GM12874 (cell line): ENCODE results near the gene DUSP1.

ENCODE experiments used
- TF ChIP-seq, protein P1 (sequence below): IDR thresholded peaks from 2 replicates; pipeline ENCODE4 v1.5.1; 2011; ENCODE audit warnings: low read depth, mild to moderate bottlenecking, control low read depth, low read length, moderate library complexity; ENCODE audit not compliant: insufficient read depth

The DUSP1 gene

DNA sequence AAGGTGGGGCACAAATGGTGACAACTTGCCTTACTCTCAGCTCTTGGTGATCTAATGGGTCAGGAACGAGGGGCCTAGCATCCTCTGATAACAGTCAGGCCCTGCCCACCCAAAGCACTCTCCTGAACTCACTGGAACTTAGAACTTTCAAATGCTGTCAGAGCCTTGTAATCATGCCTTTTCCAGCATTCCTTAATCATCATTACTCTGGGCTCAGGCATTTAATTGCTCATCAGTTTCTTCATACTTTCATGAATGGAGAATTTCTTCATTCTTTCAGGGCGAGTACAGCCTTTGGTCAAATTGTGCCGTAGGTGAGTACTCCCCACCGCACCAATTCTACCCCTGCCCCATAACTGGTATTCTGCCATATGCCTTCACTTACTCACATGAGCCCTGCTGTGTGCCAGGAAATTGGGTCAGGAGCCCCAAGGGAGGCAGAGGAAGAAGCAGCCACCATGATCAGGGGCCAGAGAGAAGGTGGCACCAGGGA lies 30.2 kb upstream of the DUSP1 start:
- TF ChIP-seq, protein P1, sequence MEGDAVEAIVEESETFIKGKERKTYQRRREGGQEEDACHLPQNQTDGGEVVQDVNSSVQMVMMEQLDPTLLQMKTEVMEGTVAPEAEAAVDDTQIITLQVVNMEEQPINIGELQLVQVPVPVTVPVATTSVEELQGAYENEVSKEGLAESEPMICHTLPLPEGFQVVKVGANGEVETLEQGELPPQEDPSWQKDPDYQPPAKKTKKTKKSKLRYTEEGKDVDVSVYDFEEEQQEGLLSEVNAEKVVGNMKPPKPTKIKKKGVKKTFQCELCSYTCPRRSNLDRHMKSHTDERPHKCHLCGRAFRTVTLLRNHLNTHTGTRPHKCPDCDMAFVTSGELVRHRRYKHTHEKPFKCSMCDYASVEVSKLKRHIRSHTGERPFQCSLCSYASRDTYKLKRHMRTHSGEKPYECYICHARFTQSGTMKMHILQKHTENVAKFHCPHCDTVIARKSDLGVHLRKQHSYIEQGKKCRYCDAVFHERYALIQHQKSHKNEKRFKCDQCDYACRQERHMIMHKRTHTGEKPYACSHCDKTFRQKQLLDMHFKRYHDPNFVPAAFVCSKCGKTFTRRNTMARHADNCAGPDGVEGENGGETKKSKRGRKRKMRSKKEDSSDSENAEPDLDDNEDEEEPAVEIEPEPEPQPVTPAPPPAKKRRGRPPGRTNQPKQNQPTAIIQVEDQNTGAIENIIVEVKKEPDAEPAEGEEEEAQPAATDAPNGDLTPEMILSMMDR: no peak

DNA sequence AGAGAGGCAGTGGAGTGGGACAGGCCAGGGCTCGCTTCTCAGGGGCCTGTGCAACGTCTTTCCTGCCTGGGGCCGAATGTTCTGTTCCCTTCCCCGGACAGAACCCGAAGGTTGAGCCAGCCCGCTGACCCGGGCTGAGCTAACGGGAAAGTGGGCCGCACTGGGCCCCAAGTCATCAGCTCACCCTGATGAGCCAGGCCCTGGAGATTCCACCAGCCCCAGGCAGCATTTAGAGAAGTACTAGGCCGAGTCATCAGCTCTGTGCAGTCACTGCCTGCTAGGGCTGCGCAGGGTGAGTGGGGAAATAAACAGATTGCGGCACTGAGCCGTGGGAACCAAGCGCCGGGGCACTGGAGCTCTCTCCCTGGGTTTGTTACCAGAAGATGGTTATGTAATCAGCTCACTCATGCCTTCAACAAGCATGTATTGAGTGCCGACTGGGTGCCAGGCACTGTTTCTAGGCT lies 29.1 kb upstream of the DUSP1 start:
- TF ChIP-seq, protein P1: no peak

DNA sequence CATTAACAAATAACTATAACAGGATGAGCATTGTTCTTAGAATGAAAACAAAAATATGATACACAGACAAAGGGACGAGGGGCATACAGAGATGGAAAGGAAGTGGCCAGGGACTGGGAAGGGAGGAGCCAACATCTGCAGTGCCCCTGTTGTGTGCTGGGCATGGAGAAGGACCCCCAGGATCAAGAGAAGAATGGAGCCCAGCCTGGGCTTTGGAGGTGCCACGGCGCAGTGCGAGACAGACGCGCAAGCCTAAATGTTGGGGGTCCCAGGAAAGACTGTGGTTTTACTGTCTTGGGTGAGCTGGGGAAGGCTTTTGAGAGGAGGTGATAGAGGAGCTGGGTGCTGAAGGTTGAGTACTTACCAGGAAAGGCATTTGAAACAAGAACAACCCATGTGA lies 28.4 kb upstream of the DUSP1 start:
- TF ChIP-seq, protein P1: no peak

DNA sequence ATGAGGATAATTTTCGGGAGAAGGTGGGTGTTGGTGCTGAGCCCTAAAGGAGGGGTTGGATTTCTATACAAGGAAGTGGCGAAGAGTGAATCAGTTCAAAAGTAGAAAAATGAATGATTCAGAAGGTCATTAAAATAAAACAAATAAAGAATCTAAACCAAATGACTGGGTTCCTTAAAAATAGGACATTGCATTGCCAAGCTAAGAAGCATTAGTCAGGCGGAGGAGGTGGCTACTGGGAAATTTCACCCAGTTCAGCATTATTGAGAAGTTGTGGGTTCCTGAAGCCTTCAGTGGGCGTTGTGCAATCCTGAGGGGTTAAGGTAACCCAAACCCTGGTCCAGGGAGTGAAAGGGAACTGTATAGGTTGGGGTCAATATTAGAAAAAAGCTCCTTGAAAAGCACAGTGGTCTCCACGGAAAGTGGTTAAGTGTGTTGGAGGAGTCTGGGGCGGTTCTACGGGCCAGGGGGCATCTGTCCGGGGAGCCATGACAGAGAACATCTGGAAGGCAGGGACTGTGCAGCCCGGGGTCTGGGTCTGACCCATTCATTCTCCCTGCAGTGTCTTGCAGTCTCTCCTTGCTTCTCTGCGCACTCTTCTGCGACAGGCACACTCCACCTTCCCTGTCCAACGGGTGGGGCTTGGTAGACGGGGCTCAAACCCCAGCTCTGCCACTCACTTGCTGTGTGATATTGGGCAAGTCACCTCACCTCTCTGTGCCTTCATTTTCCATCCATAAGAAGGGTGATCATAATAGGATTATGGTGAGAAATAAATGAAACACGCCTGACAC lies 27.6 kb upstream of the DUSP1 start:
- TF ChIP-seq, protein P1: no peak

DNA sequence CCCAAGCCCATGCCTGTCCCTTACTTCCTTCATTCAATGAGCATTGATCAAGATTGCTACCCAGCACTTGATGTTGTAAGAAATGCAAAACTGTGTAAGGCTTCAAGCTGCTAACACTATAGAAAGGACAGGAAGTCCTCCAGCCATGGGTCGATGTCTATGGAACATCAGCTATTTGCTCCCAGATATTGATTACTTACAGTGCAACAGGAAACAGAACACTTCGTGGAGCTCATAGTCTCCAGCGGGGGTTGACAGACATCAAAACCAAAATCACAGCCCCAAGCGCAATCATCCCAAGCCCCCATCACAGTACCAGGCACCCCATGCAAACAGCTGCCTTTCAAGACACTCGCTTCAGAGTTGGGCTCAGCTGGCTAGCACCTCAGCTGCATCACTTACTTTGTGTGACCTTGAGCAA lies 26.8 kb upstream of the DUSP1 start:
- TF ChIP-seq, protein P1: no peak

DNA sequence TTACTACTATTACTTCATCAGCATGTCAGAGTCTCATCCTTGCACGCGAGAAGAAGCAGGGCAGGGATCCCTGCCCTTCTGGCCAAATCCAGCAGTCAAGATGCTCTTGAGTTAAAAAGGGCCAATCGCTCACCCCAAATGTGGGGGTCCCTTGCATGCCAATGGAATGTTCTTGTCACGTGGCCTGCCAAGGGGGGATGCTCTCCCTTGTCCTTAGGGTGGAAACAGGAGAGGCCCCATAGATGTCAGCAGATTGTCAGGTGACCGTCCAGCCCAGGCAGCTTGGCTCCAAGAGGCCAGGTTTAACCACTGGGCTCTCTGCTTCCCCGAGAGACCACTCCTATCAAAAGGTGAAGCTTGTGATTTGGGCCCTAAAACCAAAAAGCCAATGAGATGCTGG lies 25.3 kb upstream of the DUSP1 start:
- TF ChIP-seq, protein P1: no peak

DNA sequence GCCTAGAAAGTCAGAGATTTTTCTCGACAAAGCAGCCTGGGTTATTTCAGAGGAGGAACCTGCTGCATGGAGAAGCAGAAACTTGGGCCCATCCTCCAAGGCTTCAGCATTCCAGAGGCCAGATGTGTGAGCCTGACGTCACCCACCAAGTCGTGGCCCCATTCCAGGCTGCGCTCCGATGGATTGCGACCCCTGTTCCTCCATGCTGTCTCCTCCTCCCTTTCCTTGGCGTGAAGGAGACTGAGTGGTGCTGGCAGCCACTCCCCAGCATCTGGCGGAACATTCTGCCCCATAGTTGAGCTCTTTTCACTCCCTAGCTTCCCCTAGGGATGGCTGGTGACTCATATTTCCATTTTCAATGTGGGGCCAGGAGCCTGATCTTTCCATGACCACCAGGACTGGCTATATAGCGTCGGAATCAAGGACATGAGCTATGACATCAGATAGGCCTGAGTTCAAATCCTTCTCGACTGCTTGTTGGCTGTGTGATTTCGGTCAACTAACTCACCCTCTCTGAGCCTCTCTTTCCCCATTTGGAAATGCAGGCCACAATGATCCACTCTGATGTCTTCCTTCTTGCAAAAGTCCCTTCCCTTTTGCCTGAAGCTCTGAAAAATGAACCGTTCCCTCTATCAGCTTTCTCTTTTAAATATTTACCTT lies 24.5 kb upstream of the DUSP1 start:
- TF ChIP-seq, protein P1: no peak
